Esophagus mucosa (tissue), 1 donor: Measurements from ENCODE around the gene DENND10. TPM values are rescaled to one million over a fixed set of nuclear protein-coding genes. Genes with fewer than 3 reads are reported as not detected.
"Not testable (repeated sequence)": the region's sequence is repeated elsewhere in the genome, so short reads cannot be mapped to it uniquely, and the experiment has no call there.

ENCODE experiments used
- ATAC-seq: fragments of 200-7000 bp; cut with Tn5 transposase; one replicate; pipeline ENCODE4 v1.9.1; 2020
- total RNA-seq: library from RNA; stranded (reverse); gene quantifications from one replicate; pipeline ENCODE4 v1.2.4, GENCODE V29; 2023
- donor health status: DM: yes; HTN: yes; CAD: no.

The DENND10 gene
- total RNA-seq, 1 donor from 2014 or later = 38.3 TPM

DNA sequence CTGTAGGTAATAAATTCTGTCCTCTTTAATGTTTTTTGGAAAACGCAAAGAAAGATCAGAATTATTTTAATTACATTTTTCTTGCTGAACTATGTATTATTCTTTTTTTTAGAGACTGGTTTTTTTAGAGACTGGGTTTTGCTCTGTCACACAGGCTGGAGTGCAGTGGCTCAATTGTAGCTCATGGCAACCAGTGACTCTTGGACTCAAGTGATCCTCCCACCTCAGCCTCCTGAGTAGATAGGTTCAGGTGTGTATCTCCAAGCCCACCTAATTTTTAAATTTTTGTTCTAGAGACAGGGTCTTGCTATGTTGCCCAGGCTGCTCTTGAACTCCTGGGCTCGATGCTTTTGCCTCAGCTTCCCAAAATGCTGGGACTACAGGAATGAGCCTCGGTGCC is 5.3 kb upstream of the DENND10 start:
- ATAC-seq = no peak

- ATAC-seq = peak; percentile 73
These were observed 3.3 kb upstream of the DENND10 start for GRCh38 chr10:119100434-119101238.

DNA sequence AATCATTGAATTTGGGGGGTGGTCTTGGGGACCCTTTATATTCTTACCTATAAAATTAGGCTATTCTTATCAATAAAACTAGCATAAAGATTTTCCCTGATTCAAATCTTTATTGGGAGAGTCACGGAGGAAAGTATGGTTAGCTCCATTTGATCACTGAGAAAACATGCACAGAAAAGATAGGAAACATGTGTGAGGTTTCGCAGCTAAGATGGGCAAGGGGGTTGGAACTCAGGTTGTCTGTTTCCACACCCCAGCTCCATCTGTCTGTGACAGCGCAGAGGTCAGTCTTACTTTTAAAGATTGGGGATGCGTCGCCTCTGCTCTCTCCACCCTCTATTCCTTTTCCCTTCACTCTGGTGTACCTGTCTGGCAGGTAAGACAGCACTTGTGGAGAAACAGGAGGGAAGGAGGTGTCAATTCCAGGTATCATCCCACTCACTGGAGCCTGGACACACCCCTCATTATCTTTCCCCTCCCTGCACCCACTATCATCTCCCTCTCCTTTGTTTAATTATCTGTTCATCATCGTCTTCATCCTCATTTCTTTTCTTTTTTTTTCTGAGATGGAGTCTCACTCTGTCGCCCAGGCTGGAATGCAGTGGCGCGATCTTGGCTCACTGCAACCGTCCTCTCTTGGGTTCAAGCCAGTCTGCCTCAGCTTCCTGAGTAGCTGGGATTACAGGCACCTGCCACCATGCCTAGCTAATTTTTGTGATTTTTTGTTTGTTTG is 2.4 kb upstream of the DENND10 start:
- ATAC-seq = peak; percentile 66

GRCh38 chr10:119103241-119103902 is 541 bp upstream of the DENND10 start:
- ATAC-seq = no peak

DNA sequence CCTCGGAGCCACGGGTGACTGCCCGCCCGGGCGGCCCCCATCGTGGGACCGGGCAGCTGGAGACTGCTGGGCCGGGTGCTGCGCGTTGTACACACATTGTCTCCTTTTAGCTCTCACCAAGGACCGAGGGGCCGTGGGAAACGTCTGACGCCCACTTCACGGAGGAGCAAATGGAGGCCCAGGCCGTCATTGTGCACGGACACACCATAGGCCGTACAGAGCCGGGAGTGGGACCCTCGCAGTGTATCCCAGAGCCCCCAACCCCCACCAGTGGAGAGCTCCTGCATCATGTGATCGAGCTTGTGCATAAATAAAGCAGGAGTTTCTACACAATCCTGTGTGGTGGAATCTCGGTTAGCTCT is 722 bp downstream of the DENND10 start:
- ATAC-seq = no peak

GRCh38 chr10:119105155-119105554 is 1.2 kb downstream of the DENND10 start:
- no peak for ATAC-seq

DNA sequence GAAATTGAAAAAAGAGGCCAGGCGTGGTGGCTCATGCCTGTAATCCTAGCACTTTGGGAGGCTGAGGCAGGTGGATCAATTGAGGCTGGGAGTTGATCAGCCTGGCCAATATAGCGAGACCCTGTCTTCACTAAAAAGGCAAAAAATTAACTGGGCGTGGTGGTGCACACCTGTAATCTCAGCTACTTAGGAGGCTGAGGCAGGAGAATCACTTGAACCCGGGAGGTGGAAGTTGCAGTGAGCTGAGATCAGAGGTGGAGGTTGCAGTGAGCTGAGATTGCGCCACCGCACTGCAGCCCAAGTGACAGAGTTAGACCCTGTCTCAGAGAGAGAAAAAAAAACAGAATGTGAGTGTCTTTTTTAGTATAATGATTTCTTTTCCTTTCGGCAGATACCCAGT is 2.0 kb downstream of the DENND10 start:
- not testable (repeated sequence) for ATAC-seq

DNA sequence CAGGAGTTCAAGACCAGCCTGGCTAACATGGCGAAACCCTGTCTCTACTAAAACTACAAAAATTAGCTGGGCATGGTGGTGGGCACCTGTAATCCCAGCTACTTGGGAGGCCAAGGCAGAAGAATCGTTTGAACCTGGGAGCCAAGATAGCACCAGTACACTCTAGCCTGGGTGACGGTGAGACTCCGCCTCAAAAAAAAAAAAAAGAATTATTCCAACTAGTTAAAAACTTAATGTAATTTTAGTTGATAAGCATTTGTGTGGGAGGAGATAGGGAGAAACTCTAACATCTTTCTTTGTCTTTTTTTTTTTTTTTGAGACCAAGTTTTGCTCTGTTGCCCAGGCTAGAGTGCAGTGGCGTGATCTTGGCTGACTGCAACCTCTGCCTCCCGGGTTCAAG is 3.2 kb downstream of the DENND10 start:
- ATAC-seq = not testable (repeated sequence)

DNA sequence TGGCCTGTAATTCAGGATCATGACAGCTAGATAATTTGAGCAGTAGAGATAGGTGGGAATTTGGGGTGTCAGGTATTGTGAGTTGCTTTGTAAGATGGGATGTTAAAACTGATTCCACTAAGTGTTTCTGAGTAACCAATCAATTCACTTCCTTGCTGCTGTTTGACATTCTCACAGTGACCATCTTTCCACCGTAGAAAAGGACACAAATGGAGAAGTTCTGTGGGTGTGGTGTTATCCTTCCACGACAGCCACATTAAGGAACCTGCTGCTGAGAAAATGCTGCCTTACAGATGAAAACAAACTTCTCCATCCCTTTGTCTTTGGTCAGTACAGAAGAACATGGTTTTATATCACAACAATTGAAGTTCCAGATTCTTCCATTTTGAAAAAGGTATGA is 3.9 kb downstream of the DENND10 start:
- not testable (repeated sequence) for ATAC-seq

GRCh38 chr10:119112056-119112455 is 8.1 kb downstream of the DENND10 start:
- ATAC-seq = no peak

GRCh38 chr10:119113751-119114732 is 10.1 kb downstream of the DENND10 start:
- peak; percentile 17 for ATAC-seq

GRCh38 chr10:119115926-119116325 is 12.0 kb downstream of the DENND10 start:
- ATAC-seq = no peak

GRCh38 chr10:119116326-119116951 is 12.5 kb downstream of the DENND10 start:
- ATAC-seq = no peak

- ATAC-seq = no peak
These were observed 14.3 kb downstream of the DENND10 start for GRCh38 chr10:119118231-119118630.

- ATAC-seq = no peak
These were observed 15.5 kb downstream of the DENND10 start for GRCh38 chr10:119119400-119119799.

GRCh38 chr10:119120413-119120867 is 16.5 kb downstream of the DENND10 start:
- no peak for ATAC-seq

GRCh38 chr10:119120875-119121274 is 17.0 kb downstream of the DENND10 start:
- no peak for ATAC-seq

- ATAC-seq = no peak
These were observed 22.0 kb downstream of the DENND10 start for GRCh38 chr10:119125942-119126341.

- no peak for ATAC-seq
These were observed 25.8 kb downstream of the DENND10 start for GRCh38 chr10:119129721-119130120.

- ATAC-seq = peak; percentile 39
These were observed 27.8 kb downstream of the DENND10 start for GRCh38 chr10:119131512-119132240.
